Measurements from ENCODE around the gene PITRM1.
"Not testable (repeated sequence)": the region's sequence is repeated elsewhere in the genome, so short reads cannot be mapped to it uniquely, and the experiment has no call there.

The PITRM1 gene

GRCh38 chr10:3198900-3199299 is 26.3 kb upstream of the PITRM1 start:
- no peak for DNase-seq

GRCh38 chr10:3197348-3198003 is 24.9 kb upstream of the PITRM1 start:
- peak; percentile 4 for DNase-seq

- no peak for DNase-seq
These were observed 24.4 kb upstream of the PITRM1 start for GRCh38 chr10:3196958-3197347.

- no peak for DNase-seq
These were observed 23.9 kb upstream of the PITRM1 start for GRCh38 chr10:3196482-3196881.

GRCh38 chr10:3195726-3196125 is 23.1 kb upstream of the PITRM1 start:
- DNase-seq, result no peak

GRCh38 chr10:3195286-3195685 is 22.7 kb upstream of the PITRM1 start:
- DNase-seq, result no peak

- DNase-seq, result no peak
These were observed 22.3 kb upstream of the PITRM1 start for GRCh38 chr10:3194871-3195270.

- DNase-seq, result no peak
These were observed 21.2 kb upstream of the PITRM1 start for GRCh38 chr10:3193751-3194150.

GRCh38 chr10:3192856-3193635 is 20.5 kb upstream of the PITRM1 start:
- DNase-seq, result peak; percentile 43

- no peak for DNase-seq
These were observed 18.2 kb upstream of the PITRM1 start for GRCh38 chr10:3190817-3191216.

GRCh38 chr10:3187229-3187628 is 14.6 kb upstream of the PITRM1 start:
- not testable (repeated sequence) for DNase-seq

- DNase-seq, result no peak
These were observed 13.8 kb upstream of the PITRM1 start for GRCh38 chr10:3186368-3186767.

GRCh38 chr10:3185386-3185785 is 12.8 kb upstream of the PITRM1 start:
- DNase-seq, result no peak

GRCh38 chr10:3180355-3181025 is 7.9 kb upstream of the PITRM1 start:
- DNase-seq, result no peak

GRCh38 chr10:3179174-3179573 is 6.6 kb upstream of the PITRM1 start:
- DNase-seq, result no peak

GRCh38 chr10:3178042-3178441 is 5.5 kb upstream of the PITRM1 start:
- no peak for DNase-seq

- DNase-seq, result peak; percentile 96
These were observed 743 bp upstream of the PITRM1 start for GRCh38 chr10:3173171-3173878.

- DNase-seq, result no peak
These were observed 519 bp downstream of the PITRM1 start for GRCh38 chr10:3172081-3172445.

GRCh38 chr10:3171488-3171887 is 1.1 kb downstream of the PITRM1 start:
- DNase-seq, result not testable (repeated sequence)

- no peak for DNase-seq
These were observed 2.9 kb downstream of the PITRM1 start for GRCh38 chr10:3169673-3170072.

- DNase-seq, result no peak
These were observed 3.3 kb downstream of the PITRM1 start for GRCh38 chr10:3169271-3169670.

GRCh38 chr10:3167611-3168330 is 4.8 kb downstream of the PITRM1 start:
- no peak for DNase-seq

Data from NCI-H2171 treated with DMSO at 0.1 percent for 48 hours (cell line).